Gastrocnemius medialis (tissue), 4 donors: ENCODE results near the gene DCTN3. TPM values are rescaled to one million over a fixed set of nuclear protein-coding genes. Genes with fewer than 3 reads are reported as not detected.

Experiments
- ATAC-seq, 2 donors: fragments of 150-250 bp; one replicate each; pipeline ENCODE4 v1.9.1; 2016
- DNase-seq, 2 donors: peaks; one replicate each; pipeline ENCODE4 v3.0.0-alpha.2; 2019
- H3K27ac ChIP-seq, 4 donors: fragments of 200-600 bp; sonication (generic); 1 replicate in 1 of 4; 2 replicates in 3 of 4; pipeline ENCODE4 v1.5.1; 2016 to 2018; ENCODE audit warnings: mild to moderate bottlenecking in 2 of 4, moderate library complexity in 1 of 4
- H3K27me3 ChIP-seq, 3 donors: fragments of 200-600 bp; sonication (generic) in 2 of 3; 1 replicate in 1 of 3; 2 replicates in 2 of 3; pipeline versions ENCODE4 v1.5.1 to v1.6.0; 2016 to 2019; ENCODE audit warnings: mild to moderate bottlenecking in 1 of 3, moderate library complexity in 1 of 3
- H3K36me3 ChIP-seq, 2 donors: fragments of 200-600 bp; sonication (generic) in 1 of 2; one replicate each; pipeline ENCODE4 v1.5.1; 2017 to 2018
- H3K4me1 ChIP-seq, 2 donors: fragments of 200-600 bp; sonication (generic) in 1 of 2; one replicate each; pipeline ENCODE4 v1.5.1; 2016 to 2017; ENCODE audit warnings: mild to moderate bottlenecking in 2 of 2
- H3K4me3 ChIP-seq, 4 donors: fragments of 200-600 bp; sonication (generic) in 3 of 4; 1 replicate in 1 of 4; 2 replicates in 3 of 4; pipeline ENCODE4 v1.5.1; 2016 to 2019; ENCODE audit warnings: mild to moderate bottlenecking in 2 of 4
- H3K9me3 ChIP-seq, 3 donors: fragments of 200-600 bp; sonication (generic) in 2 of 3; 1 replicate in 1 of 3; 2 replicates in 2 of 3; pipeline ENCODE4 v1.5.1; 2016 to 2019
- CTCF ChIP-seq, 5 experiments: fragments of 450-650 bp in 3 of 5; fragments of 200-600 bp in 2 of 5; sonication (generic) in 2 of 5; IDR thresholded peaks in 4 of 5; conservative IDR thresholded peaks in 1 of 5; 1 replicate in 4 of 5; 2 replicates in 1 of 5; pipeline ENCODE4 v1.5.1; 2016 to 2019; ENCODE audit warnings: antibody characterized with exemption in 5 of 5, mild to moderate bottlenecking in 3 of 5, moderate library complexity in 3 of 5
- POLR2A ChIP-seq, 2 donors: fragments of 450-650 bp; IDR thresholded peaks; one replicate each; pipeline ENCODE4 v1.6.1; 2017; ENCODE audit warnings: antibody characterized with exemption in 2 of 2, mild to moderate bottlenecking in 2 of 2, moderate library complexity in 2 of 2
- in situ Hi-C, 4 donors: fragments of 200-750 bp; cut with MboI; loops; one replicate each; pipeline versions ENCODE4 v1.15.0 to v1.8.0; 2017; ENCODE audit warnings: low sequenced_read_pairs in 4 of 4
- intact Hi-C: fragments of 100-400 bp; cut with DNase I; formaldehyde crosslinking; loops from one replicate; pipeline ENCODE4 v1.15.1; 2023; ENCODE audit warnings: low total_unique reads
- total RNA-seq, 4 donors: library from RNA; depleted of rRNA; stranded (reverse); fragments of >200 nt; gene quantifications; one replicate each; pipeline versions ENCODE4 v1.1.0 to v1.2.3, GENCODE V29; 2016

Gene DCTN3
- total RNA-seq, 4 donors from 2014 or later = 62.8 to 174 (median 105) TPM

GRCh38 chr9:34623374-34624235 lies 3.3 kb upstream of the DCTN3 start:
- Histone ChIP-seq H3K27ac (no peak overlapping the region), H3K36me3 (peaks cover 0 to 3% of the 10 kb centered on the region in 2 donors), H3K9me3 (no peaks in the 10 kb centered on the region), H3K4me1 (peaks cover 15 to 16% of the 10 kb centered on the region in 2 donors), H3K27me3 (peaks cover 65 to 72% (median 69%) of the 10 kb centered on the region in 3 donors), H3K4me3 (peak overlapping the region in 1 of 4 donors; percentile 20)
- in situ Hi-C loops = loop anchor here in 1 of 4 donors (25.0 kb wide), 1 partner anchor 111 kb away; the partner anchor contains the start of gene ENHO
- TF ChIP-seq CTCF (IDR thresholded peaks at IDR 0.05 in 4 of 5, conservative IDR thresholded peaks at IDR 0.05 in 1 of 5) (no peak), POLR2A (IDR thresholded peaks at IDR 0.05) (no peak)
- intact Hi-C loops = no loop called here
- ATAC-seq (no peak), DNase-seq (no peak)

- intact Hi-C loops (no loop called here), in situ Hi-C loops (loop anchor here in 1 of 4 donors (25.0 kb wide), 1 partner anchor 103 kb away; the partner anchor contains the start of gene ENHO)
- Histone ChIP-seq H3K27ac (no peak overlapping the region), H3K4me1 (peaks cover 30 to 32% of the 10 kb centered on the region in 2 donors), H3K4me3 (no peak overlapping the region), H3K27me3 (no peaks in the 10 kb centered on the region), H3K9me3 (no peaks in the 10 kb centered on the region), H3K36me3 (peaks cover 0 to 40% of the 10 kb centered on the region in 2 donors)
- no peak for ATAC-seq
- DNase-seq = no peak
- TF ChIP-seq CTCF (IDR thresholded peaks at IDR 0.05 in 4 of 5, conservative IDR thresholded peaks at IDR 0.05 in 1 of 5) (no peak), POLR2A (IDR thresholded peaks at IDR 0.05) (no peak)
Measured at GRCh38 chr9:34615132-34615531, 5.2 kb downstream of the DCTN3 start.

- Histone ChIP-seq H3K27me3 (no peaks in the 10 kb centered on the region), H3K4me1 (peaks cover 23 to 30% of the 10 kb centered on the region in 2 donors), H3K4me3 (peak overlapping the region; percentile 67 to 89 (median 81)), H3K9me3 (no peaks in the 10 kb centered on the region), H3K36me3 (peaks cover 0 to 31% of the 10 kb centered on the region in 2 donors), H3K27ac (peak overlapping the region; percentile 93 to 98 (median 96))
- peak in 1 of 2 donors; percentile 70 for DNase-seq
- peak; percentile 63 to 69 for ATAC-seq
- in situ Hi-C loops (loop anchor here in 1 of 4 donors (25.0 kb wide), 1 partner anchor 101 kb away; the partner anchor contains the start of gene ENHO), intact Hi-C loops (loop anchor here (1.0 kb wide), 2 partner anchors 16 to 21 kb away; partner anchors contain the start of gene ARID3C)
- peak; percentile 72 to 87 (median 84) for TF ChIP-seq CTCF (IDR thresholded peaks at IDR 0.05 in 4 of 5, conservative IDR thresholded peaks at IDR 0.05 in 1 of 5)
- no peak for TF ChIP-seq POLR2A (IDR thresholded peaks at IDR 0.05)
Measured at GRCh38 chr9:34612788-34613390, 7.4 kb downstream of the DCTN3 start.

GRCh38 chr9:34611811-34612787 lies 8.2 kb downstream of the DCTN3 start, which contains the start of gene RPP25L:
RPP25L (minus strand) TSS chr9:34612097; CDS start chr9:34611296, 801 bp downstream.
- in situ Hi-C loops = loop anchor here in 1 of 4 donors (25.0 kb wide), 1 partner anchor 100 kb away; the partner anchor contains the start of gene ENHO
- peak; percentile 79 to 83 for ATAC-seq
- TF ChIP-seq CTCF (IDR thresholded peaks at IDR 0.05 in 4 of 5, conservative IDR thresholded peaks at IDR 0.05 in 1 of 5) (peak in 1 of 5 experiments; percentile 9), POLR2A (IDR thresholded peaks at IDR 0.05) (peak; percentile 82 to 90)
- peak within 1 kb of the TSS; percentile 67 to 89 (median 81) for H3K4me3 ChIP-seq
- H3K27ac ChIP-seq = peak within 1 kb of the TSS; percentile 93 to 98 (median 96)
- peak; percentile 75 to 76 for DNase-seq
- peaks cover 0 to 23% of the 10 kb centered on the region in 2 donors for H3K36me3 ChIP-seq
- peaks cover 23 to 30% of the 10 kb centered on the region in 2 donors for H3K4me1 ChIP-seq
- H3K9me3 ChIP-seq = no peaks in the 10 kb centered on the region
- intact Hi-C loops = loop anchor here (1.0 kb wide), 2 partner anchors 17 to 22 kb away; partner anchors contain the start of gene ARID3C
- no peaks in the 10 kb centered on the region for H3K27me3 ChIP-seq
